Measurements from ENCODE around the gene ST3GAL3.

Gene ST3GAL3

GRCh38 chr1:43664369-43664768, 43.0 kb upstream of the ST3GAL3 start:
- ATAC-seq (ENCODE audit: insufficient read depth, low read depth) (no peak), DNase-seq (no peak)
- peaks cover 92% of the 10 kb centered on the region for H3K36me3 ChIP-seq (ENCODE audit: insufficient read depth, low read length)
- H2AFZ ChIP-seq (ENCODE audit: low read depth, low read length): no peak overlapping the region
- no peak for TF ChIP-seq EZH2 (IDR thresholded peaks at IDR 0.05; ENCODE audit: borderline replicate concordance, low read depth, low read length, severe bottlenecking)
- TF ChIP-seq, protein P1, sequence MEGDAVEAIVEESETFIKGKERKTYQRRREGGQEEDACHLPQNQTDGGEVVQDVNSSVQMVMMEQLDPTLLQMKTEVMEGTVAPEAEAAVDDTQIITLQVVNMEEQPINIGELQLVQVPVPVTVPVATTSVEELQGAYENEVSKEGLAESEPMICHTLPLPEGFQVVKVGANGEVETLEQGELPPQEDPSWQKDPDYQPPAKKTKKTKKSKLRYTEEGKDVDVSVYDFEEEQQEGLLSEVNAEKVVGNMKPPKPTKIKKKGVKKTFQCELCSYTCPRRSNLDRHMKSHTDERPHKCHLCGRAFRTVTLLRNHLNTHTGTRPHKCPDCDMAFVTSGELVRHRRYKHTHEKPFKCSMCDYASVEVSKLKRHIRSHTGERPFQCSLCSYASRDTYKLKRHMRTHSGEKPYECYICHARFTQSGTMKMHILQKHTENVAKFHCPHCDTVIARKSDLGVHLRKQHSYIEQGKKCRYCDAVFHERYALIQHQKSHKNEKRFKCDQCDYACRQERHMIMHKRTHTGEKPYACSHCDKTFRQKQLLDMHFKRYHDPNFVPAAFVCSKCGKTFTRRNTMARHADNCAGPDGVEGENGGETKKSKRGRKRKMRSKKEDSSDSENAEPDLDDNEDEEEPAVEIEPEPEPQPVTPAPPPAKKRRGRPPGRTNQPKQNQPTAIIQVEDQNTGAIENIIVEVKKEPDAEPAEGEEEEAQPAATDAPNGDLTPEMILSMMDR (IDR thresholded peaks at IDR 0.05; ENCODE audit: borderline replicate concordance, extremely low read depth, low read length, poor library complexity, severe bottlenecking): no peak
- H3K27ac ChIP-seq (ENCODE audit: low read length): no peak overlapping the region
- no peaks in the 10 kb centered on the region for H3K4me1 ChIP-seq (ENCODE audit: insufficient read depth, low read length)
- H3K9me3 ChIP-seq (ENCODE audit: insufficient read depth, low read length, severe bottlenecking): no peaks in the 10 kb centered on the region
- H3K27me3 ChIP-seq (ENCODE audit: insufficient read depth, low read length, poor library complexity): no peaks in the 10 kb centered on the region
- no peak overlapping the region for H3K4me2 ChIP-seq (ENCODE audit: insufficient read depth, low read length)
- H4K20me1 ChIP-seq (ENCODE audit: insufficient read depth, low read length): no peaks in the 10 kb centered on the region
- no peaks in the 10 kb centered on the region for H3K79me2 ChIP-seq (ENCODE audit: insufficient read depth, low read length)
- no peak overlapping the region for H3K9ac ChIP-seq (ENCODE audit: low read depth, low read length)
- no peak overlapping the region for H3K4me3 ChIP-seq (ENCODE audit: low read depth in 1 of 2, low read length in 2 of 2)

- Histone ChIP-seq H3K27me3 (ENCODE audit: insufficient read depth, low read length, poor library complexity) (no peaks in the 10 kb centered on the region), H3K27ac (ENCODE audit: low read length) (no peak overlapping the region), H3K36me3 (ENCODE audit: insufficient read depth, low read length) (peaks cover 98% of the 10 kb centered on the region), H2AFZ (ENCODE audit: low read depth, low read length) (no peak overlapping the region), H4K20me1 (ENCODE audit: insufficient read depth, low read length) (no peaks in the 10 kb centered on the region), H3K4me3 (ENCODE audit: low read depth in 1 of 2, low read length in 2 of 2) (no peak overlapping the region), H3K9ac (ENCODE audit: low read depth, low read length) (no peak overlapping the region), H3K9me3 (ENCODE audit: insufficient read depth, low read length, severe bottlenecking) (no peaks in the 10 kb centered on the region), H3K79me2 (ENCODE audit: insufficient read depth, low read length) (no peaks in the 10 kb centered on the region), H3K4me1 (ENCODE audit: insufficient read depth, low read length) (no peaks in the 10 kb centered on the region), H3K4me2 (ENCODE audit: insufficient read depth, low read length) (no peak overlapping the region)
- DNase-seq: no peak
- TF ChIP-seq, protein P1 (IDR thresholded peaks at IDR 0.05; ENCODE audit: borderline replicate concordance, extremely low read depth, low read length, poor library complexity, severe bottlenecking): no peak
- no peak for TF ChIP-seq EZH2 (IDR thresholded peaks at IDR 0.05; ENCODE audit: borderline replicate concordance, low read depth, low read length, severe bottlenecking)
- no peak for ATAC-seq (ENCODE audit: insufficient read depth, low read depth)
Observed at GRCh38 chr1:43666608-43667007, 40.7 kb upstream of the ST3GAL3 start.

DNA sequence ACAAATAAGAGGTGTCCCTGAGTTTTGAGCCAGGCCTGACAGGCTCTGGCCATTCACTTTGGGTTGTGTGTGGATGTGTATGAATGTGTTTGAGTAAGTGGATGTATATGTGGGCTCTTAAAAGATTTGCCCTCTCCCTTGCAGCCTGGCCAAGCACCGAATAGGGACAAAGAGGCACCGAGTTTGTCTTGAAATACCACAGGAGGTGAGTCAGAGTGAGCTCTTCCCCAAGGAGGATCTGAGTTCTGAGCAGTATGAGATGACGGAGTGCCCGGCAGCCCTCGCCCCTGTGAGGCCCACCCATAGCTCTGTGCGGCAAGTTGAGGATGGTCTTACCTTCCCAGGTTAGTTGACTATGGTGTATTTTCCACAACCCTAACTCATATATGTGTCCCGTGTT, 38.4 kb upstream of the ST3GAL3 start:
- H2AFZ ChIP-seq (ENCODE audit: low read depth, low read length): no peak overlapping the region
- DNase-seq: no peak
- H3K4me1 ChIP-seq (ENCODE audit: insufficient read depth, low read length): no peaks in the 10 kb centered on the region
- H3K79me2 ChIP-seq (ENCODE audit: insufficient read depth, low read length): no peaks in the 10 kb centered on the region
- no peaks in the 10 kb centered on the region for H3K9me3 ChIP-seq (ENCODE audit: insufficient read depth, low read length, severe bottlenecking)
- H3K4me2 ChIP-seq (ENCODE audit: insufficient read depth, low read length): no peak overlapping the region
- TF ChIP-seq EZH2 (IDR thresholded peaks at IDR 0.05; ENCODE audit: borderline replicate concordance, low read depth, low read length, severe bottlenecking): no peak
- TF ChIP-seq, protein P1 (IDR thresholded peaks at IDR 0.05; ENCODE audit: borderline replicate concordance, extremely low read depth, low read length, poor library complexity, severe bottlenecking): no peak
- H3K27me3 ChIP-seq (ENCODE audit: insufficient read depth, low read length, poor library complexity): no peaks in the 10 kb centered on the region
- no peak overlapping the region for H3K4me3 ChIP-seq (ENCODE audit: low read depth in 1 of 2, low read length in 2 of 2)
- H3K9ac ChIP-seq (ENCODE audit: low read depth, low read length): no peak overlapping the region
- H4K20me1 ChIP-seq (ENCODE audit: insufficient read depth, low read length): no peaks in the 10 kb centered on the region; the same call in 1 of the 2 replicates
- H3K27ac ChIP-seq (ENCODE audit: low read length): no peak overlapping the region
- ATAC-seq (ENCODE audit: insufficient read depth, low read depth): no peak
- H3K36me3 ChIP-seq (ENCODE audit: insufficient read depth, low read length): peaks cover 95% of the 10 kb centered on the region

DNA sequence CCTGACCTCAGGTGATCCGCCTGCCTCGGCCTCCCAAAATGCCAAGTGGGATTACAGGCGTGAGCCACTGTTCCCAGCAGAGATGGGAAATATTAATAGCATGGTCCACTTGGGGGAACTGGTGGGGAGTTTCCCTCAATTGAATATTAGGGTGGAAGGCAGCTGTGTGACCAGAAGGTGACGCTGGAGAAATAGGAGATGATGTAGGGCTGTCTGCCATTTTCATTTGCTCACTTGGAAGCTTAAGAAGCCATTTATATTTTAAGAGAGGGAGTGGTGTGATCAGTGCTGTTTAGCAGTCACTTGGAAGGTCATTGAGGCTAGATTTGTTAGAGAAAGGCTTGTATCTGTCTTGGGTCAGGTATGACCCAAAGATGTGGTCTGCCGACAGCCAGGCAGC, 37.5 kb upstream of the ST3GAL3 start:
- Histone ChIP-seq H3K27ac (ENCODE audit: low read length) (no peak overlapping the region), H3K4me1 (ENCODE audit: insufficient read depth, low read length) (no peaks in the 10 kb centered on the region), H3K9ac (ENCODE audit: low read depth, low read length) (no peak overlapping the region), H3K4me3 (ENCODE audit: low read depth in 1 of 2, low read length in 2 of 2) (no peak overlapping the region), H3K79me2 (ENCODE audit: insufficient read depth, low read length) (no peaks in the 10 kb centered on the region), H3K27me3 (ENCODE audit: insufficient read depth, low read length, poor library complexity) (no peaks in the 10 kb centered on the region), H3K9me3 (ENCODE audit: insufficient read depth, low read length, severe bottlenecking) (no peaks in the 10 kb centered on the region), H3K4me2 (ENCODE audit: insufficient read depth, low read length) (no peak overlapping the region), H4K20me1 (ENCODE audit: insufficient read depth, low read length) (peaks cover 3% of the 10 kb centered on the region; the same call in 1 of the 2 replicates), H2AFZ (ENCODE audit: low read depth, low read length) (no peak overlapping the region), H3K36me3 (ENCODE audit: insufficient read depth, low read length) (peaks cover 92% of the 10 kb centered on the region)
- TF ChIP-seq, protein P1 (IDR thresholded peaks at IDR 0.05; ENCODE audit: borderline replicate concordance, extremely low read depth, low read length, poor library complexity, severe bottlenecking): no peak
- no peak for TF ChIP-seq EZH2 (IDR thresholded peaks at IDR 0.05; ENCODE audit: borderline replicate concordance, low read depth, low read length, severe bottlenecking)
- no peak for DNase-seq
- ATAC-seq (ENCODE audit: insufficient read depth, low read depth): no peak

All from DND-41 (cell line).